OCI-LY3 (cell line): ENCODE results near the gene FAM53B.

Experiments
- CTCF ChIP-seq: fragments of 200-600, 300-600 bp; sonication (generic); IDR thresholded peaks from 2 replicates; pipeline ENCODE4 v1.5.1; 2014; ENCODE audit warnings: antibody characterized with exemption, low read length, low read depth
- EZH2phosphoT487 ChIP-seq: fragments of 200-600 bp; shearing (Covaris generic); IDR thresholded peaks from 2 replicates; pipeline ENCODE4 v1.6.1; 2018; ENCODE audit warnings: antibody characterized with exemption, mixed run types, low read depth

- TF ChIP-seq CTCF (no peak), EZH2phosphoT487 (no peak)
Measured at GRCh38 chr10:124612611-124613498, 131.3 kb downstream of the FAM53B start.
